Osteoblast (primary cell): ENCODE results near the gene GPX5. TPM values are rescaled to one million over a fixed set of nuclear protein-coding genes. Genes with fewer than 3 reads are reported as not detected.
"Not testable (repeated sequence)": the region's sequence is repeated elsewhere in the genome, so short reads cannot be mapped to it uniquely, and the experiment has no call there.

Source experiments
- DNase-seq: peaks from one replicate; pipeline ENCODE4 v3.0.0; 2011; ENCODE audit warnings: low spot score, mixed read lengths; ENCODE audit not compliant: insufficient read length; ENCODE audit errors: missing footprints
- H2AFZ ChIP-seq: 2 replicates; pipeline ENCODE4 v1.6.0; 2011; ENCODE audit warnings: mild to moderate bottlenecking, low read length
- H3K27ac ChIP-seq: 2 replicates; pipeline ENCODE4 v1.5.1; 2011; ENCODE audit warnings: mild to moderate bottlenecking, low read depth, low read length, moderate library complexity
- H3K27me3 ChIP-seq: 2 replicates; pipeline ENCODE4 v1.6.0; 2012; ENCODE audit warnings: mild to moderate bottlenecking, control low read depth, inconsistent platforms, low read length, moderate library complexity; ENCODE audit not compliant: insufficient read depth
- H3K36me3 ChIP-seq: 2 replicates; pipeline ENCODE4 v1.5.1; 2011; ENCODE audit warnings: mild to moderate bottlenecking, low read length, control low read depth, moderate library complexity; ENCODE audit not compliant: insufficient read depth
- H3K4me1 ChIP-seq: 2 replicates; pipeline ENCODE4 v1.5.1; 2011; ENCODE audit warnings: mild to moderate bottlenecking, low read length, control low read depth, moderate library complexity; ENCODE audit not compliant: insufficient read depth
- H3K4me2 ChIP-seq: 2 replicates; pipeline ENCODE4 v1.6.0; 2011; ENCODE audit warnings: mild to moderate bottlenecking, low read length; ENCODE audit not compliant: insufficient read depth
- H3K4me3 ChIP-seq: fragments of 200-600 bp; sonication (generic); 3 replicates; pipeline ENCODE4 v1.5.1; 2012; ENCODE audit warnings: mild to moderate bottlenecking, low read length, inconsistent platforms; ENCODE audit not compliant: insufficient read depth
- H3K79me2 ChIP-seq: 2 replicates; pipeline ENCODE4 v1.6.0; 2012; ENCODE audit warnings: mild to moderate bottlenecking, low read length, control low read depth, inconsistent platforms; ENCODE audit not compliant: insufficient read depth
- H3K9me3 ChIP-seq: 2 replicates; pipeline ENCODE4 v1.5.1; 2011; ENCODE audit warnings: low read depth, low read length, control low read depth
- H4K20me1 ChIP-seq: 2 replicates; pipeline ENCODE4 v1.6.0; 2012; ENCODE audit warnings: mild to moderate bottlenecking, low read length, control low read depth; ENCODE audit not compliant: insufficient read depth
- total RNA-seq: library from RNA; depleted of rRNA; stranded (reverse); fragments of >200 nt; gene quantifications from 2 replicates; pipeline ENCODE4 v1.2.3, GENCODE V29; 2012
- TF ChIP-seq, protein P1 (sequence below): IDR thresholded peaks from 2 replicates; pipeline ENCODE4 v1.5.1; 2011; ENCODE audit warnings: mild to moderate bottlenecking, low read depth, low read length, moderate library complexity; ENCODE audit errors: extremely low read depth

GPX5 gene
- total RNA-seq, 1 donor, result not detected

DNA sequence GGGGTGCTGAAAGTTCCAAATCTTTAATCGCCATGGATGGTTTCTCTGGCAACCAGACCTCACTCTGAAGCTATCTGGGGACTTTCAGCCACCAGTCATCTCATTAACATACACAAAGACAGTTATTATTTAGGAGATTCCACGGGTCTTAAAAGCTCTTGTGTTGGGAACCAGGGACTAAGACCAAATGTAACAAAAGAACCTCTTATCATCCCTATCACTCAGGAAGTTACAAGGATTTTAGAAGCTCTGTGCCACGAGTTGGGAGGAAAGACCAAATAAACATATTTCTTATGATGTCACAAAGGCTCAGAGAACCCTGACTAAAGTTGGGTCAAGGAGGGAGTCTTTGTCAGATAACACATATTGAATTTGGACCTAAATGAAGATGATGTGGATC, 27.8 kb upstream of the GPX5 start:
- no peaks in the 10 kb centered on the region for H3K36me3 ChIP-seq
- no peak overlapping the region for H2AFZ ChIP-seq
- peaks cover 3% of the 10 kb centered on the region for H3K27me3 ChIP-seq
- DNase-seq, result no peak
- no peak overlapping the region for H3K4me2 ChIP-seq
- no peaks in the 10 kb centered on the region for H4K20me1 ChIP-seq
- H3K79me2 ChIP-seq, result no peaks in the 10 kb centered on the region
- H3K4me1 ChIP-seq, result no peaks in the 10 kb centered on the region
- TF ChIP-seq, protein P1, sequence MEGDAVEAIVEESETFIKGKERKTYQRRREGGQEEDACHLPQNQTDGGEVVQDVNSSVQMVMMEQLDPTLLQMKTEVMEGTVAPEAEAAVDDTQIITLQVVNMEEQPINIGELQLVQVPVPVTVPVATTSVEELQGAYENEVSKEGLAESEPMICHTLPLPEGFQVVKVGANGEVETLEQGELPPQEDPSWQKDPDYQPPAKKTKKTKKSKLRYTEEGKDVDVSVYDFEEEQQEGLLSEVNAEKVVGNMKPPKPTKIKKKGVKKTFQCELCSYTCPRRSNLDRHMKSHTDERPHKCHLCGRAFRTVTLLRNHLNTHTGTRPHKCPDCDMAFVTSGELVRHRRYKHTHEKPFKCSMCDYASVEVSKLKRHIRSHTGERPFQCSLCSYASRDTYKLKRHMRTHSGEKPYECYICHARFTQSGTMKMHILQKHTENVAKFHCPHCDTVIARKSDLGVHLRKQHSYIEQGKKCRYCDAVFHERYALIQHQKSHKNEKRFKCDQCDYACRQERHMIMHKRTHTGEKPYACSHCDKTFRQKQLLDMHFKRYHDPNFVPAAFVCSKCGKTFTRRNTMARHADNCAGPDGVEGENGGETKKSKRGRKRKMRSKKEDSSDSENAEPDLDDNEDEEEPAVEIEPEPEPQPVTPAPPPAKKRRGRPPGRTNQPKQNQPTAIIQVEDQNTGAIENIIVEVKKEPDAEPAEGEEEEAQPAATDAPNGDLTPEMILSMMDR, result no peak
- H3K9me3 ChIP-seq, result no peaks in the 10 kb centered on the region
- H3K27ac ChIP-seq, result no peak overlapping the region
- H3K4me3 ChIP-seq, result no peak overlapping the region

DNA sequence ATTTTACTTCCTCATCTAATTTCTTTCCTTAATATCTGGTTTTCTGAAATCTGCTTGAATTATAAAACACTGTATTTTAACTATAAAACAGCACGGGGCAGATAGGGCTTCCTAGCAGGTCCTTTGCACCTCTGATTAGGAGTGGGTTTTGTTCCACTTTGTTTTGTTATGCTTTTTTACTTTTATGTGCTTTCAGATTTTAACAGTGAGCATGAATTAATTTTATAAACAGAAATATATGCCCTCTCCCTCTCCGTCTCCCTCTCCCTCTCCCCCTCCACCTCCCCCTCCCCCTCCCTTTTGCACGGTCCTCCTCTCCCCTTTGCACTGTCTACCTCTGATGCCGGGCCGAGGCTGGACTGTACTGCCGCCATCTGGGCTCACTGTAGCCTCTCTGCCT, 24.4 kb upstream of the GPX5 start:
- no peaks in the 10 kb centered on the region for H3K36me3 ChIP-seq
- no peaks in the 10 kb centered on the region for H3K79me2 ChIP-seq
- H3K27me3 ChIP-seq, result peaks cover 3% of the 10 kb centered on the region
- no peaks in the 10 kb centered on the region for H4K20me1 ChIP-seq
- H3K4me2 ChIP-seq, result no peak overlapping the region
- no peaks in the 10 kb centered on the region for H3K9me3 ChIP-seq
- H3K27ac ChIP-seq, result no peak overlapping the region
- H3K4me1 ChIP-seq, result no peaks in the 10 kb centered on the region
- H2AFZ ChIP-seq, result no peak overlapping the region
- TF ChIP-seq, protein P1, result no peak
- no peak overlapping the region for H3K4me3 ChIP-seq
- no peak for DNase-seq

DNA sequence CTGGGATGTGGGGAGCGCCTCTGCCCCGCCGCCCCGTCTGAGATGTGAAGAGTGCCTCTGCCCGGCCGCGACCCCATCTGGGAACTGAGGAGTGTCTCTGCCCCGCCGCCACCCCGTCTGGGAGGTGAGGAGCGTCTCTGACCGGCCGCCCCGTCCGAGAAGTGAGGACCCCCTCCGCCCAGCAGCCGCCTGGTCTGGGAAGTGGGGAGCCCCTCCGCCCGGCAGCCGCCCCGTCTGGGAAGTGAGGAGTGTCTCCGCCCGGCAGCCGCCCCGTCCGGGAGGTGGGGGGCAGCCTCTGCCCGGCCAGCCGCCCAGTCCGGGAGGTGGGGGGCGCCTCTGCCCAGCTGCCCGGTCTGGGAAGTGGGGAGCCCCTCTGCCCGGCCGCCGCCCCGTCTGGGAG, 23.5 kb upstream of the GPX5 start:
- not testable (repeated sequence) for H3K4me2 ChIP-seq, H3K27me3 ChIP-seq, H3K79me2 ChIP-seq, H3K36me3 ChIP-seq, H3K27ac ChIP-seq, H3K4me3 ChIP-seq, H4K20me1 ChIP-seq, H2AFZ ChIP-seq, DNase-seq, H3K9me3 ChIP-seq, H3K4me1 ChIP-seq

DNA sequence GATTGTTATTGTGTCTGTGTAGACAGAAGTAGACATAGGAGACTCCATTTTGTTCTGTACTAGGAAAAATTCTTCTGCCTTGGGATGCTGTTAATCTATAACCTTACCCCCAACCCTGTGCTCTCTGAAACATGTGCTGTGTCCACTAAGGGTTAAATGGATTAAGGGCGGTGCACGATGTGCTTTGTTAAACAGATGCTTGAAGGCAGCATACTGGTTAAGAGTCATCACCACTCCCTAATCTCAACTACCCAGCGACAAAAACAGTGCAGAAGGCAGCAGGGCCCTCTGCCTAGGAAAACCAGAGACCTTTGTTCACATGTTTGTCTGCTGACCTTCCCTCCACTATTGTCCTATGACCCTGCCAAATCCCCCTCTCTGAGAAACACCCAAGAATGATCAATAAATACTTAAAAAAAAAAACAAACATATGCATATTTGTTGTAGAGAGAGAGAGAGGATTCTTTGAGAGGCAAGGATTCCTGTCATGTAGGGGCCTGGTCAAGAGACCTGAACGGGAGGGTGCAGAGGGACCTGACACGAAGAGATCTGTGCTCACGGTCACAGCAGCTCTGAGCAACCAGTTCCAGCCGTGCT, 22.9 kb upstream of the GPX5 start:
- not testable (repeated sequence) for H3K36me3 ChIP-seq, H3K27ac ChIP-seq, DNase-seq, H3K79me2 ChIP-seq, H3K9me3 ChIP-seq, H3K4me2 ChIP-seq, H2AFZ ChIP-seq, H3K4me3 ChIP-seq, H3K4me1 ChIP-seq, H4K20me1 ChIP-seq, H3K27me3 ChIP-seq

DNA sequence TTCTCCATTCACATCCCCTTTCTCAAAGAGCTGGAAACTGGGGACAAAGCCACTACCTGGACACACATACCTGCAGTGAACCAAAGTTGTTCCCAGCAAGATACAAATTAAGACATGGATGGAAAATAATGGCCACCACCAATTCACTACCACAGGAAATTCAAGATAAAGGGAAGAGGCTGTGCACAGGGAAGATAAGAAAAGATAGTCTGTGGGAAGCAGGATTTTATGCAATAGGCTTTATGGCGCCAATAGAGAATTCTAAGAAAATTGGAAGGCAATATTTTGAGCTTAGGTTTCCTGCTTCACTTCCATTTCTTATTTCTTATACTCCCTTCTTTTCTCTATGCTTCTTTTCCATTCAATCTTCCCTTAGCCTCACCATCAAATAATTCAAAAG, 19.9 kb upstream of the GPX5 start:
- no peaks in the 10 kb centered on the region for H4K20me1 ChIP-seq
- no peaks in the 10 kb centered on the region for H3K36me3 ChIP-seq
- H3K27me3 ChIP-seq, result no peaks in the 10 kb centered on the region
- no peaks in the 10 kb centered on the region for H3K4me1 ChIP-seq
- no peak overlapping the region for H2AFZ ChIP-seq
- TF ChIP-seq, protein P1, result no peak
- H3K9me3 ChIP-seq, result no peaks in the 10 kb centered on the region
- no peak overlapping the region for H3K27ac ChIP-seq
- H3K4me2 ChIP-seq, result no peak overlapping the region
- H3K4me3 ChIP-seq, result no peak overlapping the region
- H3K79me2 ChIP-seq, result no peaks in the 10 kb centered on the region
- DNase-seq, result no peak
